ENCODE results near the gene MAST4.

GRCh38 chr5:66739021-66739420, 142.8 kb downstream of the MAST4 start:
- TF ChIP-seq EZH2phosphoT487 (IDR thresholded peaks at IDR 0.05; ENCODE audit: insufficient read depth, low read depth) (no peak), EZH2 (IDR thresholded peaks at IDR 0.05; ENCODE audit: insufficient read depth, poor library complexity, severe bottlenecking) (no peak)
